Right renal pelvis (tissue), 4 donors: ENCODE results near the gene SNX14. TPM values are rescaled to one million over a fixed set of nuclear protein-coding genes. Genes with fewer than 3 reads are reported as not detected.

Experiments
- DNase-seq, 4 donors: peaks; one replicate each; pipeline ENCODE4 v3.0.0-alpha.2; 2013; ENCODE audit warnings: low read depth in 4 of 4, low spot score in 3 of 4, missing footprints in 1 of 4
- polyA plus RNA-seq, 4 donors: library from polyadenylated mRNA; unstranded; fragments of 120-200 nt; gene quantifications; one replicate each; pipeline ENCODE4 v1.2.1, GENCODE V29; 2013; ENCODE audit not compliant: insufficient read length in 4 of 4

Gene SNX14
- polyA plus RNA-seq, 4 donors, result 102 to 152 (median 115) TPM

DNA sequence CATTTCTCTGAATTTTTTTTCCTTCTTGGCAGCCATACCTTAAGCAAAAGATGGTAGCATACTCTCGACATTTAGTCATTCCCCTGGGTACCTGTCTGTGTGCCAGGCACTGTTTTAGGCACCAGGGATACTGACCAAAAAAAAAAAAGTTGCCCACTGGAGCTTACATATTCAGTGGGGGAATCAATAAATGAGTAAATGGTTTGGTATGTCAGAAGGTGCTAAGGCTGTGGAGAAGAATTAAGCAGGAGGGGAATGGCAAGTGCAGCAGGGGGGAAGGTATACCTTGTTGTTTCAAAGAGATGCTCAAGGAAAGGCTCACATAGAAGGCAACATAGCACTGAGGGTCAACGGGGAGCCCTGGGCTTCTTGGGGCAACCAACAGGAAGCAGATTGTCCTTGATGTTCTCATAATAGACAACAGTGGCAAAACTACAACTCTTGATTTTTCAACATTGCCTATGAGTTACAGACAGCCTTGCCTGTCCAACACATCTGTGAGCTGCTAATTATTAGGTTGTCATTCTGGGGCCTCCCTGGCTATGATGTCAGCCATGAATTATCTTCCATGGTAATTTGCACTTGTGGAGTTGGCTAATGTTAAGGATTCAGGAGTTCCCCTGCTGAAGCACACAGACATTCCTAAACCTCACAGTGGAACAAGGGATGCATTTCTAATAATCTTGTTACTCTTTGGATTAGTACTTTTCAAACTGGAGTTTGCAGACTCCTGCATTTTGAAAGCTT is 124.2 kb downstream of the SNX14 start:
- no peak for DNase-seq

GRCh38 chr6:85468326-85468725 is 125.3 kb downstream of the SNX14 start:
- no peak for DNase-seq

DNA sequence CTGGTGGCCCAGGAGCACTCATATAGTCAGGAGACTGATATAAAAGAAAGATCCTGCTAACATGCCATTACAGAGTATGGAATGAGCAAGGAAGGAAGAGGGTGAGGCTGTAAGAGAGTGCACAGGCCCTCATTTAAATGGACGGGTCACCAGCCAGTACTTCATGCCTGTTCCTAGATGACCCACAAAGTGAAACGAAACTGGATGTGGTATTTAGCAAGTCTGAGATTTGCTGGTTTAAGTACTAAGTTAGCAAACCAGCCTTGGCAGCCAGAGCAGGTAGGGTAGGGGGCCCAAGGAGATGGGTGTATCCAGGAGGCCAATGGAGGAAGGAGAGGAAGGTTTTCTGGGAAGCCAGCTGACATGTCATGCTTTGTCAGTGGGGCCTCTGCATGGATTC is 127.9 kb downstream of the SNX14 start:
- no peak for DNase-seq

DNA sequence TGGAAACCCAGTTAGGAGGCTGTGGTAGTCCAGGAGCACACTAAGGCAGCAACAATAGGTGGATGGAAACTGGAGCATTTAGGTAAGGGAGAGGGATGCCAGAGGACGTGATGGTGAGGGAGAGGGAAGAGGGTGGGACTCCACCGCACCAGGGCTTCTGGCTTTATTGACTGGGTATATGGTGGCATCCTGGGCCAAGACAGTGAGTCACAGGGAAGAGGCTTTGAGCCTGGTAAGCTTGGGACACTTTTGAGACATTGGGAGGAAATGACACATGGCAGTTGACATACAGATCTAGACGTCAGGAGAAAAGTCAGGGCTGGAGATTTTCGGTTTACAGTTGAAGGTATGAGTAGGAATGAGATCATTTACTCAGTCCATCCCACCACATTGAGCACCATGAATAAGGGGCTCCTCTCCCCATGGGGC is 128.9 kb downstream of the SNX14 start:
- no peak for DNase-seq

- DNase-seq, result no peak
These were observed 129.4 kb downstream of the SNX14 start for GRCh38 chr6:85464260-85464644.

DNA sequence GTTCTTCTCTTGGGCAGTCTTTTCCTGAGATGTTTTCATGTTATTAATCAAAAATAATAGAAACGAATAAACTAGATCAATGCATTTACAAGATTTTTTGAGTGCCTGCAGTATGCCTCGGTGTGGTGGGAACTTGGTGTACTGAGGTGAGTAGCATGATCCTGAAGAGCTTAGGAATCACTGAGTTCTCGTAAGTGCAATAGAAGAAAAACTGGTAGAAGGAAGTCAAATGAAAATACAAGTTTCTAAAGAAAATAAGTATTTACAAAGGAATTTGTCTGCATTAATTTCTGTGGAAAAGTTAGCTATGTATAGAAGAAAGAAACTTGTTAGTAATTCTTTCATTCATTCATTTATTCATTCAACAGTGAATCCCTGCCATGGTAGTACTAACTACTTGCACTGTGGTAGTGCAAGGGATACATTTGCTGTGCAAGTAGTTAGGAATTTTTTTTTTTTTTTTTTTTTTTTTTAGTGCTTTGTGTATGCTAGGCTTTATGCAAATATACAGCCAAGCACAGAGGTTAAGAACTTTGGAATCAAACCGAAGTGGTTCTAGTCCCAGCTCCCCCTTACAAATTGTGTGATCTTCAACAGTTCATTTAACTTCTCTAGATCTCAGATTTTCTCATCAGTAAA is 129.9 kb downstream of the SNX14 start:
- DNase-seq, result no peak

GRCh38 chr6:85462673-85463072 is 131.0 kb downstream of the SNX14 start:
- DNase-seq, result no peak

- DNase-seq, result no peak
These were observed 131.9 kb downstream of the SNX14 start for GRCh38 chr6:85461798-85462170.

- no peak for DNase-seq
These were observed 132.5 kb downstream of the SNX14 start for GRCh38 chr6:85460921-85461797.

GRCh38 chr6:85460154-85460920 is 133.3 kb downstream of the SNX14 start:
- no peak for DNase-seq

DNA sequence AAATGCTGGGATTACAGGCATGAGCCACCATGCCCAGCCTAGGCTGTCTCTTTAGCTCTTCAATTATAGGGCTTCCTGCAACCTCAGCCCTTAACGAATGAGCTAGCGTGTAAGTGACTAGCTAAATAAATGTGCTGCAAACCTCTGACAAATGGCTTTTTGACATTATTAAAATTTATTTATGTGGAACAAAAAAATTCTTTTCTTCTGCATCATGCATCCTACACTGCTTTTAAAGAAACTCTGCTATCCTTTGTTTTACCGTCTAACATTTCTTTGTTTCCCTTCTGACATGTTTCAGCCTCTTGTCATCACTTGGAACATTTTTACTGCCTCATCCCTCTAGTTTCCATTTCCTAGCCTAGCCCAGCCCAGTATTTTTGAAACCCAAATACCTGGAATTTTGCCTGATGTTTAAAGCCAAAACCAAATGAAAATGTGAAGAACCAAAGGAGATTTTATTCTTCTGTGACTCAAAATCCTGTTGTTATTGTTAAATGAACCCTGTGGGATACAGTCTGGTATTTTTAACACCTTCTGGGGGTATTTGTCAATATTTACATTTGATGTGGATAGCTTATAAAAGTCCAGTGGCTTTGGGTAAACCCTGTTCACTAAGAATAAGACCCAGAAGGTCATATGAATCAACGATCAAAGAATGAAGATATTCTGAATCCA is 134.3 kb downstream of the SNX14 start:
- DNase-seq, result no peak

DNA sequence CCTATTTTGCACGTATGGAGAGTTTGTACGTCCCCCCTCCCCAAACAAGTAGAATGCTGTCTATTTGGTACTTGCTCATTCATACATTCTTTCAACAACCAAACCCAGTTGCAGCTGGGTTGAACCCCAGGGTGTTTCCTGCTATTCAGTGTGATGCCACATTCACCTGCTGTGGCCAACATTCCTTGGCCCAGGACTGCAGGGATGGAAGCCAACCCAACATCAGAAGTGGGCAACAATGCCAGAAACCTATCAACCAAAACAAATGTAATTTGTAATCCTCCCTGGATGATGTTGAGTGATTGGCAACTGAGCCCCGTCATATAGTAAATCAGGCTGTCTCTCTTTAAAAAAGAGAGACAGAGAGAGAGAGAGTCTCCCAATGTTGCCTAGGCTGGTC is 134.9 kb downstream of the SNX14 start:
- DNase-seq, result no peak

DNA sequence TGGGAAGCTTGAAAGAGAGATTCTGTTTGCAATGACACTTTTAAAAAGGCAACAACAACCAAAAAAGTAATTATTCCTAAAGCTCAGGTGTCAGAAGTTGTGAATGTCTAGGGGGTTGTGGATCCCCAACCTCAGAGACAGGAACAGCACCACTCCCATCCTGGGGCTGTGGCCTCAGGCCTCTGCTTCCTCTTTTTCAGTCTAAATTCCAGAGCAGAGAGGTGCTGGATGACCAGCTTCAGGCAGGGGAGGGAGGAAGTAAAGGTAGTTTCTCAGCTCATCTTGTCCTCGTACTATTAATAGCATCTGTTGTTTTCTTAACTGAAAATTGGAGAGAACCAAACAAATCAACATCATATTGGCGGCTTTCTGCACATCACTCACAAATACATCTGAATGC is 135.5 kb downstream of the SNX14 start:
- no peak for DNase-seq

- DNase-seq, result no peak
These were observed 136.9 kb downstream of the SNX14 start for GRCh38 chr6:85456782-85457181.

Other genes starting within 250 kb of the SNX14 start
- gene NT5E, start 143.8 kb downstream of the SNX14 start, polyA plus RNA-seq, result 1 to 10 TPM; 3.5 to 5.4 (median 4.7) TPM
- gene SYNCRIP, start 49.0 kb upstream of the SNX14 start, polyA plus RNA-seq, result 100 to 1,000 TPM; 157 to 208 (median 203) TPM